ENCODE results near the gene SORCS2.

- no peak for TF ChIP-seq CTCF (optimal IDR thresholded peaks at IDR 0.05 in 1 of 3, IDR thresholded peaks at IDR 0.05 in 1 of 3, conservative IDR thresholded peaks at IDR 0.05 in 1 of 3; ENCODE audit: extremely low read depth in 1 of 3, insufficient read depth in 2 of 3, low read length in 3 of 3)
- TF ChIP-seq EZH2 (IDR thresholded peaks at IDR 0.05; ENCODE audit: low read length) = no peak
Measured at GRCh38 chr4:7666744-7667143, 474.4 kb downstream of the SORCS2 start.

Data from keratinocyte (primary cell).